ENCODE data around the gene GPR137B. TPM values are rescaled to one million over a fixed set of nuclear protein-coding genes. Genes with fewer than 3 reads are reported as not detected.

Gene GPR137B
- total and polyA plus RNA-seq, 7 donors = 0.60 to 1.9 (median 1.5) TPM

- TF ChIP-seq, protein P1, sequence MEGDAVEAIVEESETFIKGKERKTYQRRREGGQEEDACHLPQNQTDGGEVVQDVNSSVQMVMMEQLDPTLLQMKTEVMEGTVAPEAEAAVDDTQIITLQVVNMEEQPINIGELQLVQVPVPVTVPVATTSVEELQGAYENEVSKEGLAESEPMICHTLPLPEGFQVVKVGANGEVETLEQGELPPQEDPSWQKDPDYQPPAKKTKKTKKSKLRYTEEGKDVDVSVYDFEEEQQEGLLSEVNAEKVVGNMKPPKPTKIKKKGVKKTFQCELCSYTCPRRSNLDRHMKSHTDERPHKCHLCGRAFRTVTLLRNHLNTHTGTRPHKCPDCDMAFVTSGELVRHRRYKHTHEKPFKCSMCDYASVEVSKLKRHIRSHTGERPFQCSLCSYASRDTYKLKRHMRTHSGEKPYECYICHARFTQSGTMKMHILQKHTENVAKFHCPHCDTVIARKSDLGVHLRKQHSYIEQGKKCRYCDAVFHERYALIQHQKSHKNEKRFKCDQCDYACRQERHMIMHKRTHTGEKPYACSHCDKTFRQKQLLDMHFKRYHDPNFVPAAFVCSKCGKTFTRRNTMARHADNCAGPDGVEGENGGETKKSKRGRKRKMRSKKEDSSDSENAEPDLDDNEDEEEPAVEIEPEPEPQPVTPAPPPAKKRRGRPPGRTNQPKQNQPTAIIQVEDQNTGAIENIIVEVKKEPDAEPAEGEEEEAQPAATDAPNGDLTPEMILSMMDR (IDR thresholded peaks at IDR 0.05) = no peak
- H3K4me1 ChIP-seq = no peaks in the 10 kb centered on the region
- no peak for ATAC-seq
- peaks cover 0 to 2% (median 0%) of the 10 kb centered on the region in 3 donors for H3K27me3 ChIP-seq (ENCODE audit: insufficient read depth in 3 of 3, low read length in 2 of 3)
- DNase-seq = no peak
- no peaks in the 10 kb centered on the region for H3K9me3 ChIP-seq
- whole genome bisulfite sequencing, 3 donors = 84 to 89% (median 87%) methylated on average over 7 of the region's 7 CpGs
- no peak overlapping the region for H3K27ac ChIP-seq
- intact Hi-C loops (cut with DNase I) = loop anchor here in 1 of 2 donors (2.0 to 10.0 kb wide), 5 partner anchors 177 to 1457 kb away; partner anchors contain the start of genes ERO1B and LGALS8
- H3K4me3 ChIP-seq = no peak overlapping the region
- H3K36me3 ChIP-seq (ENCODE audit: insufficient read depth in 1 of 2, low read depth in 1 of 2) = no peaks in the 10 kb centered on the region
Observed at GRCh38 chr1:236108027-236108648, 34.2 kb upstream of the GPR137B start.

GRCh38 chr1:236110137-236110536 lies 32.2 kb upstream of the GPR137B start:
- TF ChIP-seq, protein P1 (IDR thresholded peaks at IDR 0.05) = no peak
- H3K9me3 ChIP-seq = no peaks in the 10 kb centered on the region
- DNase-seq (no peak), ATAC-seq (no peak)
- H3K4me3 ChIP-seq = no peak overlapping the region
- intact Hi-C loops (cut with DNase I) = no loop called here
- no peak overlapping the region for H3K27ac ChIP-seq
- no peaks in the 10 kb centered on the region for H3K36me3 ChIP-seq (ENCODE audit: insufficient read depth in 1 of 2, low read depth in 1 of 2)
- WGBS, 3 donors = 71 to 78% (median 74%) methylated on average over 13 of the region's 13 CpGs
- peaks cover 0 to 2% (median 0%) of the 10 kb centered on the region in 3 donors for H3K27me3 ChIP-seq (ENCODE audit: insufficient read depth in 3 of 3, low read length in 2 of 3)
- H3K4me1 ChIP-seq = no peaks in the 10 kb centered on the region

- intact Hi-C loops (cut with DNase I) = no loop called here
- WGBS, 3 donors = 76 to 86% (median 84%) methylated on average over 15 to 17 of the region's 17 CpGs
- TF ChIP-seq, protein P1 (IDR thresholded peaks at IDR 0.05) = no peak
Observed at GRCh38 chr1:236111527-236112331, 30.6 kb upstream of the GPR137B start.

DNA sequence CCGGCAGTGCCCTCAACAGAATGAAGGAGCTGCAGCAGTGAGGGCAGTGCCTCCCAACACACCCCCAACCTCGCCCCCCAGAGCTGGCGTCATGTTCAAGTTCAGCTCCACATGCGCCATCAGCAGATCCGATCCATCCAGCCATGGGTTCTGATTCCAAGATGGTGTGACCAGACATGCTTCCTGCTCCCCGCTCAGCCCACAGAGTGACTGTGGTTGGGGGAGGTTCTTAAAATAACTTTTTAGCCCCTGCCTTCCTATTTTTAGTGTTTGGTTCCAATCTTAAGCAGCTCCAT lies 30.1 kb upstream of the GPR137B start:
- TF ChIP-seq, protein P1 (IDR thresholded peaks at IDR 0.05) = no peak
- intact Hi-C loops (cut with DNase I) = no loop called here
- DNase-seq (no peak), ATAC-seq (no peak)
- Histone ChIP-seq H3K27me3 (ENCODE audit: insufficient read depth in 3 of 3, low read length in 2 of 3) (peaks cover 0 to 2% (median 0%) of the 10 kb centered on the region in 3 donors), H3K9me3 (no peaks in the 10 kb centered on the region), H3K36me3 (ENCODE audit: insufficient read depth in 1 of 2, low read depth in 1 of 2) (no peaks in the 10 kb centered on the region), H3K27ac (no peak overlapping the region), H3K4me3 (no peak overlapping the region), H3K4me1 (no peaks in the 10 kb centered on the region)
- WGBS, 3 donors = 71 to 89% (median 89%) methylated on average over 6 of the region's 6 CpGs

More at GRCh38 chr1:236111527-236112331, 30.6 kb upstream of the GPR137B start:
- Histone ChIP-seq H3K4me1 (no peaks in the 10 kb centered on the region), H3K27ac (no peak overlapping the region), H3K36me3 (ENCODE audit: insufficient read depth in 1 of 2, low read depth in 1 of 2) (no peaks in the 10 kb centered on the region), H3K9me3 (no peaks in the 10 kb centered on the region), H3K27me3 (ENCODE audit: insufficient read depth in 3 of 3, low read length in 2 of 3) (peaks cover 0 to 2% (median 0%) of the 10 kb centered on the region in 3 donors), H3K4me3 (no peak overlapping the region)
- DNase-seq = no peak
- ATAC-seq = no peak
